SU-DHL-6 (cell line): ENCODE data around the gene TAF5L.

Experiments
- H2AFZ ChIP-seq: fragments of 200-600 bp; sonication (generic); 2 replicates; pipeline ENCODE4 v1.6.1; 2014; ENCODE audit warnings: low read depth, mild to moderate bottlenecking, moderate library complexity, mixed read lengths, antibody characterized with exemption, low read length; ENCODE audit not compliant: severe bottlenecking
- H3F3A ChIP-seq: fragments of 200-600 bp; shearing (Covaris generic); 2 replicates; pipeline ENCODE4 v1.6.0; 2016; ENCODE audit warnings: antibody characterized with exemption, mild to moderate bottlenecking; ENCODE audit not compliant: insufficient read depth
- H3K27ac ChIP-seq: fragments of 200-600 bp; sonication (generic); 2 replicates; pipeline ENCODE4 v1.5.1; 2016; ENCODE audit warnings: low read depth, mild to moderate bottlenecking, low read length, moderate library complexity, mixed read lengths
- H3K27me3 ChIP-seq: fragments of 200-600 bp; sonication (generic), shearing (Covaris generic); 2 replicates; pipeline ENCODE4 v1.6.0; 2014; ENCODE audit warnings: mild to moderate bottlenecking, low read length
- H3K36me3 ChIP-seq: fragments of 200-600 bp; sonication (generic); 2 replicates; pipeline ENCODE4 v1.6.1; 2014; ENCODE audit warnings: mild to moderate bottlenecking, low read length, mixed read lengths
- H3K4me2 ChIP-seq: fragments of 300-600, 200-600 bp; shearing (Covaris generic), sonication (generic); 2 replicates; pipeline ENCODE4 v1.6.0; 2014; ENCODE audit warnings: low read length, low read depth, mild to moderate bottlenecking; ENCODE audit not compliant: poor library complexity, severe bottlenecking
- H3K4me3 ChIP-seq: fragments of 200-600 bp; sonication (generic); 2 replicates; pipeline ENCODE4 v1.5.1; 2014; ENCODE audit warnings: antibody characterized with exemption, low read length, mild to moderate bottlenecking, mixed read lengths; ENCODE audit not compliant: insufficient read depth, poor library complexity, severe bottlenecking
- H3K79me2 ChIP-seq: fragments of 200-600 bp; sonication (generic); 2 replicates; pipeline ENCODE4 v1.6.1; 2014; ENCODE audit warnings: mild to moderate bottlenecking, low read length, moderate library complexity; ENCODE audit not compliant: insufficient read depth
- H3K9ac ChIP-seq: fragments of 200-600 bp; sonication (generic); 2 replicates; pipeline ENCODE4 v1.7.0; 2014; ENCODE audit warnings: mild to moderate bottlenecking, low read length
- H3K9me2 ChIP-seq: fragments of 200-600 bp; sonication (generic); replicated peaks from 2 replicates; pipeline ENCODE4 v1.6.1; 2014; ENCODE audit warnings: low read length; ENCODE audit not compliant: insufficient read depth
- H3K9me3 ChIP-seq: fragments of 200-600 bp; sonication (generic); 2 replicates; pipeline ENCODE4 v1.6.1; 2014; ENCODE audit warnings: low read length, mixed read lengths; ENCODE audit not compliant: insufficient read depth
- H4K20me1 ChIP-seq: fragments of 200-600 bp; sonication (generic); 2 replicates; pipeline ENCODE4 v1.6.1; 2014; ENCODE audit warnings: low read depth, mild to moderate bottlenecking, antibody characterized with exemption, low read length, moderate library complexity, mixed read lengths
- EZH2phosphoT487 ChIP-seq: fragments of 200-600 bp; sonication (generic), shearing (Covaris generic); conservative IDR thresholded peaks from 2 replicates; pipeline ENCODE4 v1.6.1; 2018; ENCODE audit warnings: mild to moderate bottlenecking, antibody characterized with exemption, low read length, moderate library complexity, mixed read lengths
- TF ChIP-seq, protein P1 (sequence below): fragments of 200-600 bp; sonication (generic); IDR thresholded peaks from one replicate; pipeline ENCODE4 v1.5.1; 2017; ENCODE audit warnings: antibody characterized with exemption, mild to moderate bottlenecking, low read length, moderate library complexity; ENCODE audit not compliant: insufficient read depth, poor library complexity, severe bottlenecking

Gene TAF5L

DNA sequence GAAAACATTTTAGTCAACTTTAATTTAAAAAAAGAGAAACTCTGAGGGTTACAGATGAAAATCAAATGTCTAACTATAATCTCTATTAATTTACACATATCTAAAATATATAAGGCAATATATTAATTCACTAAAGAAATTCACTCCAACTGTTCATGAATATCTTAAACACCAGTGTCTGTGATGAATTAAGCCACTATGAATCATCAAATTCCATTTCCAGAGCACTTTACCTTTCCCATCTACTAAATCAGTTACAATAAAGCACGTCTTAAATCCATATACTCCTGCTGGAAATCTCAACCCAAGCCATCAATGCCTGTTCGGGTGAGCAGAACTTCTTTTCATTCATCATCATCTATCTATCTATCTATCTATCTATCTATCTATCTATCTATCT is 4.3 kb downstream of the TAF5L start:
- Histone ChIP-seq H3K27ac (no peak overlapping the region), H3K4me2 (no peak overlapping the region), H4K20me1 (peaks cover 16% of the 10 kb centered on the region), H3F3A (no peaks in the 10 kb centered on the region; the same call in 1 of the 2 replicates), H3K36me3 (0 out of 2 replicates have a peak, but pooled peaks cover 7% of the 10 kb centered on the region), H3K9me2 (no peaks in the 10 kb centered on the region), H3K79me2 (peaks cover 94% of the 10 kb centered on the region), H3K27me3 (no peaks in the 10 kb centered on the region), H3K9me3 (no peaks in the 10 kb centered on the region), H3K4me3 (no peak overlapping the region), H2AFZ (no peak overlapping the region), H3K9ac (no peak overlapping the region)
- TF ChIP-seq, protein P1, sequence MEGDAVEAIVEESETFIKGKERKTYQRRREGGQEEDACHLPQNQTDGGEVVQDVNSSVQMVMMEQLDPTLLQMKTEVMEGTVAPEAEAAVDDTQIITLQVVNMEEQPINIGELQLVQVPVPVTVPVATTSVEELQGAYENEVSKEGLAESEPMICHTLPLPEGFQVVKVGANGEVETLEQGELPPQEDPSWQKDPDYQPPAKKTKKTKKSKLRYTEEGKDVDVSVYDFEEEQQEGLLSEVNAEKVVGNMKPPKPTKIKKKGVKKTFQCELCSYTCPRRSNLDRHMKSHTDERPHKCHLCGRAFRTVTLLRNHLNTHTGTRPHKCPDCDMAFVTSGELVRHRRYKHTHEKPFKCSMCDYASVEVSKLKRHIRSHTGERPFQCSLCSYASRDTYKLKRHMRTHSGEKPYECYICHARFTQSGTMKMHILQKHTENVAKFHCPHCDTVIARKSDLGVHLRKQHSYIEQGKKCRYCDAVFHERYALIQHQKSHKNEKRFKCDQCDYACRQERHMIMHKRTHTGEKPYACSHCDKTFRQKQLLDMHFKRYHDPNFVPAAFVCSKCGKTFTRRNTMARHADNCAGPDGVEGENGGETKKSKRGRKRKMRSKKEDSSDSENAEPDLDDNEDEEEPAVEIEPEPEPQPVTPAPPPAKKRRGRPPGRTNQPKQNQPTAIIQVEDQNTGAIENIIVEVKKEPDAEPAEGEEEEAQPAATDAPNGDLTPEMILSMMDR, result no peak
- TF ChIP-seq EZH2phosphoT487, result no peak

DNA sequence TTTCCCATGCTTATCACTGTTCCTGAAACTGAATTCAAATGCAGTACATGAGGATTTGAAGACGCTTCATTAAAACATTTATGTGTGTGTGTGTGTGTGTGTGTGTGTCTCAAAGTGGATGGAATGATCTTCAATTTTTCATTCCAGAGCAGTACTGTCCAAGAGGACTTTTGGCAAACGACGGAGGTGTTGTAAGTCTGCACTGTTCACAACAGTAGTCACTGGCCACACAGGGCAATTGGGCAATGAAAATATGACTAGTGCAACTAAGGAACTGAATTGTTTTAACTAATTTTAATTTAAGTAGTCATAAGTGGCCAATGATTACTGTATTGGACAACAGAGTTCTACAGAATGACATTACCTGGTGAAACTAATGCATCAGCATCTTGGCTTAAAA is 5.0 kb downstream of the TAF5L start:
- no peak overlapping the region for H3K27ac ChIP-seq
- H4K20me1 ChIP-seq, result peaks cover 16% of the 10 kb centered on the region
- no peaks in the 10 kb centered on the region for H3K9me3 ChIP-seq
- 0 out of 2 replicates have a peak, but pooled peaks cover 7% of the 10 kb centered on the region for H3K36me3 ChIP-seq
- peaks cover 95% of the 10 kb centered on the region for H3K79me2 ChIP-seq
- H2AFZ ChIP-seq, result no peak overlapping the region
- H3K9me2 ChIP-seq, result no peaks in the 10 kb centered on the region
- H3K4me2 ChIP-seq, result no peak overlapping the region
- H3F3A ChIP-seq, result no peaks in the 10 kb centered on the region; the same call in 1 of the 2 replicates
- H3K4me3 ChIP-seq, result no peak overlapping the region
- TF ChIP-seq, protein P1, result no peak
- no peak for TF ChIP-seq EZH2phosphoT487
- no peak overlapping the region for H3K9ac ChIP-seq
- no peaks in the 10 kb centered on the region for H3K27me3 ChIP-seq

DNA sequence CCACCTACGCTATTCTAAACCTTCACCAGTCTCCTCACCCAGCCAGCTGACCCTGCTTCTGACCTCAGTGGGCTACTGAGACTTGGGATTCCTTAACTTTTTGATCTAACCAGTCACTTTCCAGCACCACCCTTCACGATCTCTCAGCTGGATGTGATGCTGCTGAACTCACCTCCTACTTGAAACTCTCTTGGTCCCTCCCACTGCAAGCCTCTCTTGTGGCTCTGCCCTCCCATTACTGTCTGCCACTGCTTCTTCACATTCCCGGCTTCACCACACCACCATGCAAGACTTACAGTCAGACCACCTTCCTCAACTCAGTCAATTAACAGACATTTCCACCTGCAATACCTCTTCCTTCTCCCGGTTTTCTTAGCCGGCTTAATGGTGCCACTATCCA is 6.3 kb downstream of the TAF5L start:
- H3K27me3 ChIP-seq, result no peaks in the 10 kb centered on the region
- H3K9me3 ChIP-seq, result no peaks in the 10 kb centered on the region
- H4K20me1 ChIP-seq, result peaks cover 16% of the 10 kb centered on the region
- no peak for TF ChIP-seq EZH2phosphoT487
- no peaks in the 10 kb centered on the region; the same call in 1 of the 2 replicates for H3F3A ChIP-seq
- H3K4me3 ChIP-seq, result no peak overlapping the region
- peaks cover 97% of the 10 kb centered on the region for H3K79me2 ChIP-seq
- H3K36me3 ChIP-seq, result 0 out of 2 replicates have a peak, but pooled peaks cover 7% of the 10 kb centered on the region
- H2AFZ ChIP-seq, result no peak overlapping the region
- H3K9ac ChIP-seq, result no peak overlapping the region
- H3K4me2 ChIP-seq, result no peak overlapping the region
- no peaks in the 10 kb centered on the region for H3K9me2 ChIP-seq
- no peak overlapping the region for H3K27ac ChIP-seq

DNA sequence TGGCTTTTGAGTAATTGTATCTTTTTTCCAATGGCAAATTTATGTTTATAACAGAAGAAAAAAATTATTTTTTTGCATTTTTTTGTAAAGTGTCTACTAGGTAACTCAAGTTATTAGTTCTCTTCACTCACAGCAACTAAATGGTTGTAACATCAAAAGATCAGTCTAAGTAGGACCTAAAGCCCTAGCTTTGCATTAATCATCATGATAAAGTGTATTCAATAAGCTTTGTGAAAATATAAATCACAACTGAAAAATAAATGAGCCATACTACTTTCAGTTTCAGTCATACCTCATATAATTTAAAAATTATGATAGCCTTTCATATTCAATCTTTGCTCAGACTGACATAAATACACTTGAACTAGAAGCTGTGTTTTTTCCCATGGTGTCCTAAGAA is 6.9 kb downstream of the TAF5L start:
- Histone ChIP-seq H3F3A (no peaks in the 10 kb centered on the region; the same call in 1 of the 2 replicates), H3K27ac (no peak overlapping the region), H3K9me3 (no peaks in the 10 kb centered on the region), H2AFZ (no peak overlapping the region), H3K4me2 (no peak overlapping the region), H3K9ac (no peak overlapping the region), H3K36me3 (0 out of 2 replicates have a peak, but pooled peaks cover 7% of the 10 kb centered on the region), H3K9me2 (no peaks in the 10 kb centered on the region), H3K27me3 (no peaks in the 10 kb centered on the region), H3K4me3 (no peak overlapping the region), H3K79me2 (peaks cover 97% of the 10 kb centered on the region), H4K20me1 (peaks cover 16% of the 10 kb centered on the region)
- TF ChIP-seq EZH2phosphoT487, result no peak
- TF ChIP-seq, protein P1, result no peak
